ENCODE measurements around the gene SLC22A4. TPM values are rescaled to one million over a fixed set of nuclear protein-coding genes. Genes with fewer than 3 reads are reported as not detected.
A peak's percentile ranks its signal among the peaks of the same experiment; 100 is the strongest.

Gene SLC22A4
- total and polyA plus RNA-seq, 4 donors = 0.25 to 42.2 (median 0.47) TPM

- H3K27me3 ChIP-seq (ENCODE audit: control insufficient read depth in 4 of 4, insufficient read depth in 4 of 4, low read length in 3 of 4) = no peaks in the 10 kb centered on the region
- TF ChIP-seq ATF3 (IDR thresholded peaks at IDR 0.05) (no peak), TAF1 (conservative IDR thresholded peaks at IDR 0.05) (no peak), MAX (IDR thresholded peaks at IDR 0.05) (no peak), CTCF (IDR thresholded peaks at IDR 0.05; ENCODE audit: low read depth, low read length, missing input control) (peak; percentile 46), RAD21 (IDR thresholded peaks at IDR 0.05) (peak; percentile 45 to 71)
- no peak overlapping the region for H3K9ac ChIP-seq (ENCODE audit: low read depth in 1 of 2, low read length in 2 of 2)
- no peaks in the 10 kb centered on the region for H3K4me1 ChIP-seq (ENCODE audit: control insufficient read depth in 4 of 4, insufficient read depth in 4 of 4, low read length in 3 of 4)
- no peak overlapping the region for H3K4me3 ChIP-seq (ENCODE audit: low read depth in 1 of 3, low read length in 3 of 3)
- DNase-seq (ENCODE audit: low spot score) = no peak
- H3K27ac ChIP-seq (ENCODE audit: low read depth in 1 of 2, low read length in 2 of 2) = no peak overlapping the region
- H3K36me3 ChIP-seq (ENCODE audit: control insufficient read depth in 4 of 4, insufficient read depth in 3 of 4, low read depth in 1 of 4, low read length in 3 of 4) = no peaks in the 10 kb centered on the region
- 53% methylated on average over 5 of the region's 5 CpGs for WGBS
- no peaks in the 10 kb centered on the region for H3K9me3 ChIP-seq (ENCODE audit: control insufficient read depth in 4 of 4, low read length in 3 of 4)
Measured at GRCh38 chr5:132283423-132284043, 10.7 kb upstream of the SLC22A4 start.

GRCh38 chr5:132289097-132289496, 5.1 kb upstream of the SLC22A4 start:
- Histone ChIP-seq H3K9ac (ENCODE audit: low read depth in 1 of 2, low read length in 2 of 2) (no peak overlapping the region), H3K9me3 (ENCODE audit: control insufficient read depth in 4 of 4, low read length in 3 of 4) (no peaks in the 10 kb centered on the region), H3K27ac (ENCODE audit: low read depth in 1 of 2, low read length in 2 of 2) (no peak overlapping the region), H3K4me3 (ENCODE audit: low read depth in 1 of 3, low read length in 3 of 3) (no peak overlapping the region), H3K36me3 (ENCODE audit: control insufficient read depth in 4 of 4, insufficient read depth in 3 of 4, low read depth in 1 of 4, low read length in 3 of 4) (no peaks in the 10 kb centered on the region), H3K4me1 (ENCODE audit: control insufficient read depth in 4 of 4, insufficient read depth in 4 of 4, low read length in 3 of 4) (peaks cover 0 to 7% (median 5%) of the 10 kb centered on the region in 4 donors), H3K27me3 (ENCODE audit: control insufficient read depth in 4 of 4, insufficient read depth in 4 of 4, low read length in 3 of 4) (no peaks in the 10 kb centered on the region)
- TF ChIP-seq CTCF (IDR thresholded peaks at IDR 0.05; ENCODE audit: low read depth, low read length, missing input control) (no peak), ZBTB33 (IDR thresholded peaks at IDR 0.05) (no peak), ATF3 (IDR thresholded peaks at IDR 0.05) (no peak), RXRA (IDR thresholded peaks at IDR 0.05) (no peak), JUND (IDR thresholded peaks at IDR 0.05) (no peak), NR2F2 (IDR thresholded peaks at IDR 0.05) (no peak), TAF1 (conservative IDR thresholded peaks at IDR 0.05) (no peak)
- no peak for DNase-seq (ENCODE audit: low spot score)
- WGBS = 92% methylated on average over 3 of the region's 3 CpGs
